PC-3 (cell line): ENCODE data around the gene NIPBL.

Experiments
- CTCF ChIP-seq: fragments of 300-600 bp; sonication (generic); conservative IDR thresholded peaks from 2 replicates; pipeline ENCODE4 v1.5.1; 2017; ENCODE audit warnings: antibody characterized with exemption, low read depth, mild to moderate bottlenecking, low read length
- EZH2 ChIP-seq: fragments of 300-600 bp; sonication (generic); IDR thresholded peaks from one replicate; pipeline ENCODE4 v1.6.1; 2017; ENCODE audit warnings: antibody characterized with exemption, mild to moderate bottlenecking, low read length; ENCODE audit not compliant: unreplicated experiment
- EZH2phosphoT487 ChIP-seq: fragments of 300-600 bp; sonication (generic); IDR thresholded peaks from 2 replicates; pipeline ENCODE4 v1.6.1; 2018; ENCODE audit warnings: mild to moderate bottlenecking, antibody characterized with exemption, low read length, borderline replicate concordance

- TF ChIP-seq CTCF (no peak), EZH2 (no peak), EZH2phosphoT487 (no peak)
These were observed 105.6 kb downstream of the NIPBL start for GRCh38 chr5:36982146-36982545.
